Suppressor macrophage treated with lipopolysaccharide for 1 hour (primary cell): ENCODE measurements around the gene LRIT3.
"Not testable (repeated sequence)": the region's sequence is repeated elsewhere in the genome, so short reads cannot be mapped to it uniquely, and the experiment has no call there.

ENCODE experiments used
- DNase-seq, 3 donors: peaks; one replicate each; pipeline ENCODE4 v3.0.0-alpha.2; 2020 to 2022

Gene LRIT3

GRCh38 chr4:109850601-109851000 lies 2.7 kb downstream of the LRIT3 start:
- no peak for DNase-seq

- DNase-seq = not testable (repeated sequence)
Measured at GRCh38 chr4:109859426-109860300, 11.8 kb downstream of the LRIT3 start.

- no peak for DNase-seq
Measured at GRCh38 chr4:109861271-109861670, 13.4 kb downstream of the LRIT3 start.

- DNase-seq = no peak
Measured at GRCh38 chr4:109861916-109862511, 14.1 kb downstream of the LRIT3 start.

- no peak for DNase-seq
Measured at GRCh38 chr4:109864134-109864533, 16.2 kb downstream of the LRIT3 start.

- no peak for DNase-seq
Measured at GRCh38 chr4:109870061-109870460, 22.2 kb downstream of the LRIT3 start.

- DNase-seq = no peak
Measured at GRCh38 chr4:109872065-109872464, 24.2 kb downstream of the LRIT3 start.

- no peak for DNase-seq
Measured at GRCh38 chr4:109872950-109873656, 25.2 kb downstream of the LRIT3 start.

- DNase-seq = no peak
Measured at GRCh38 chr4:109873791-109874514, 26.0 kb downstream of the LRIT3 start.

- no peak for DNase-seq
Measured at GRCh38 chr4:109875106-109875505, 27.2 kb downstream of the LRIT3 start.

- DNase-seq = not testable (repeated sequence)
Measured at GRCh38 chr4:109875553-109875952, 27.6 kb downstream of the LRIT3 start.

- DNase-seq = no peak
Measured at GRCh38 chr4:109876634-109877265, 28.8 kb downstream of the LRIT3 start.

GRCh38 chr4:109877400-109877799 lies 29.5 kb downstream of the LRIT3 start:
- no peak for DNase-seq

- DNase-seq = no peak
Measured at GRCh38 chr4:109878355-109878754, 30.4 kb downstream of the LRIT3 start.

- DNase-seq = no peak
Measured at GRCh38 chr4:109879081-109879480, 31.2 kb downstream of the LRIT3 start.

- DNase-seq = peak in 1 of 3 donors; percentile 5
Measured at GRCh38 chr4:109879636-109880314, 31.9 kb downstream of the LRIT3 start.

- no peak for DNase-seq
Measured at GRCh38 chr4:109886303-109886702, 38.4 kb downstream of the LRIT3 start.

GRCh38 chr4:109887071-109887470 lies 39.2 kb downstream of the LRIT3 start:
- no peak for DNase-seq

- no peak for DNase-seq
Measured at GRCh38 chr4:109890076-109890475, 42.2 kb downstream of the LRIT3 start.

- DNase-seq = no peak
Measured at GRCh38 chr4:109902559-109903251, 54.8 kb downstream of the LRIT3 start.

- DNase-seq = no peak
Measured at GRCh38 chr4:109908731-109909130, 60.8 kb downstream of the LRIT3 start.
